DOHH2 (cell line): Measurements from ENCODE around the gene STUB1.

Experiments used
- EZH2phosphoT487 ChIP-seq: fragments of 200-600 bp; sonication (generic); IDR thresholded peaks from 2 replicates; pipeline ENCODE4 v1.6.1; 2017; ENCODE audit warnings: borderline replicate concordance, mild to moderate bottlenecking, antibody characterized with exemption, low read length, moderate library complexity, mixed read lengths
- TF ChIP-seq, protein P1 (sequence below): fragments of 200-600 bp; sonication (generic); IDR thresholded peaks from one replicate; pipeline ENCODE4 v1.5.1; 2014; ENCODE audit warnings: antibody characterized with exemption, mild to moderate bottlenecking, low read depth, low read length; ENCODE audit not compliant: poor library complexity, severe bottlenecking

DNA sequence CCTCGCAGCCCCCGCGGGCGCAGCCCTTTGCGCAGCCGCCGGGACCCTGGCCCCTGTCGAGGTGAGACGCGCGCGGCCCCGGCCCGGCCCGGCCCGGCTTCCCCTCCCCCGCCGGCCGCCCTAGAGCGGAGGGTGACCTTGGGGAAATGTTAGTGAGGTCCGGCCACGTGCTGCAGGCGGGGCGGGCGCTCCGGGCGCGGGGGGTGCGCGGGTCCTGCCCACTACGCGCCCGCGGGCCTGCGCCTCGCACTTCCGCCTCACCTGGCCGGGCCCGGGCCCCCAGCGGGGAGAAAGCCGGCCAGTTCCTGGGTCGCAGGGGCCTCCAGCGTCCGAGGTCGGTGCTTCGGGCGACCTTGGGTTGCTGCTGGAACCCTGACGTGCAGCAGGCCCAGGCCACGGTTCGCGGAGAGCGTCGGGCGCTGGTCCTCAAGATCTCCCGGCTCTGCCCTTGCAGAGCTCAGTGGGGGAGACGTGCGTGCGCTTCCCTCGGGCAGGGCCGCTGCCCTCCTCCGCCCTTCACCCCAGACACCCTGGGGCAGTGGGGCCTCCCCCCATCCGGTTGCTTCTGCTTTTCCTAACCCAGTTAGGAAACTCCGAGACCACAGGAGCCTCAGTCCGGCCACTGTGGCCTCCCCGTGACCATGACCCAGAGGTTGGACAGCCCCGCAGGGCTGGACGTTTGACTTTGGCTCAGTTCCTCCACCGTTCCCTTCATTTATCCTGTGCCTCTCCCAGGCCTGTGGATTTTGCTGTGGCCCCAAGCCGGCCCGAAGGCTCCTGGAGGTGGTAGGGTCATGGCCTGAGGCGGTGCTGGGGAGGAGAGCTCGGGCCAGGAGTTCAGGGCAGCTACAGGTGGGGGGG, 37.8 kb upstream of the STUB1 start:
- TF ChIP-seq, protein P1, sequence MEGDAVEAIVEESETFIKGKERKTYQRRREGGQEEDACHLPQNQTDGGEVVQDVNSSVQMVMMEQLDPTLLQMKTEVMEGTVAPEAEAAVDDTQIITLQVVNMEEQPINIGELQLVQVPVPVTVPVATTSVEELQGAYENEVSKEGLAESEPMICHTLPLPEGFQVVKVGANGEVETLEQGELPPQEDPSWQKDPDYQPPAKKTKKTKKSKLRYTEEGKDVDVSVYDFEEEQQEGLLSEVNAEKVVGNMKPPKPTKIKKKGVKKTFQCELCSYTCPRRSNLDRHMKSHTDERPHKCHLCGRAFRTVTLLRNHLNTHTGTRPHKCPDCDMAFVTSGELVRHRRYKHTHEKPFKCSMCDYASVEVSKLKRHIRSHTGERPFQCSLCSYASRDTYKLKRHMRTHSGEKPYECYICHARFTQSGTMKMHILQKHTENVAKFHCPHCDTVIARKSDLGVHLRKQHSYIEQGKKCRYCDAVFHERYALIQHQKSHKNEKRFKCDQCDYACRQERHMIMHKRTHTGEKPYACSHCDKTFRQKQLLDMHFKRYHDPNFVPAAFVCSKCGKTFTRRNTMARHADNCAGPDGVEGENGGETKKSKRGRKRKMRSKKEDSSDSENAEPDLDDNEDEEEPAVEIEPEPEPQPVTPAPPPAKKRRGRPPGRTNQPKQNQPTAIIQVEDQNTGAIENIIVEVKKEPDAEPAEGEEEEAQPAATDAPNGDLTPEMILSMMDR = no peak
- no peak for TF ChIP-seq EZH2phosphoT487
